HepG2 (cell line): ENCODE data around the gene ZNF443. TPM values are rescaled to one million over a fixed set of nuclear protein-coding genes. Genes with fewer than 3 reads are reported as not detected.
A peak's percentile ranks its signal among the peaks of the same experiment; 100 is the strongest.

Experiments used
- ATF7 ChIP-seq, 2 experiments: fragments of 450-650 bp in 1 of 2; sonication (generic) in 1 of 2; formaldehyde crosslinking in 1 of 2; IDR thresholded peaks; 2 replicates each; pipeline versions ENCODE4 v1.4.0 to v1.6.1; 2016 to 2020; ENCODE audit warnings: antibody characterized with exemption in 1 of 2, mild to moderate bottlenecking in 1 of 2, missing genetic modification reagents in 1 of 2
- BRF2 ChIP-seq: sonication (generic); formaldehyde crosslinking; IDR thresholded peaks from 2 replicates; pipeline ENCODE4 v1.8.1; 2022; ENCODE audit warnings: mild to moderate bottlenecking, missing genetic modification reagents
- E2F1 ChIP-seq: sonication (generic); formaldehyde crosslinking; IDR thresholded peaks from 2 replicates; pipeline ENCODE4 v1.5.0; 2020; ENCODE audit warnings: missing genetic modification reagents
- GZF1 ChIP-seq: sonication (generic); formaldehyde crosslinking; IDR thresholded peaks from 2 replicates; pipeline ENCODE4 v1.5.1; 2020; ENCODE audit warnings: mild to moderate bottlenecking, missing genetic modification reagents
- HDAC6 ChIP-seq: fragments of 200-600 bp; sonication (generic); IDR thresholded peaks from 2 replicates; pipeline ENCODE4 v1.7.0; 2017; ENCODE audit warnings: mild to moderate bottlenecking, antibody characterized with exemption, low read length, low read depth
- KMT2B ChIP-seq: IDR thresholded peaks from 2 replicates; pipeline ENCODE4 v1.6.1; 2016; ENCODE audit warnings: missing genetic modification reagents, missing compliant biosample characterization
- NR1H2 ChIP-seq: sonication (generic); formaldehyde crosslinking; IDR thresholded peaks from 2 replicates; pipeline ENCODE4 v1.8.1; 2022; ENCODE audit warnings: low read depth, missing genetic modification reagents, borderline replicate concordance
- POLR2A ChIP-seq, 2 experiments: IDR thresholded peaks; 2 replicates each; pipeline ENCODE4 v1.6.1; 2011; ENCODE audit warnings: low read depth in 2 of 2, low read length in 2 of 2, mild to moderate bottlenecking in 1 of 2, moderate library complexity in 1 of 2; ENCODE audit not compliant: insufficient read depth in 1 of 2
- RAD51 ChIP-seq: fragments of 450-650 bp; IDR thresholded peaks from 2 replicates; pipeline ENCODE4 v1.6.1; 2016; ENCODE audit warnings: borderline replicate concordance
- TFAP4 ChIP-seq: sonication (generic); IDR thresholded peaks from 2 replicates; pipeline ENCODE4 v1.6.1; 2016; ENCODE audit warnings: low read depth, borderline replicate concordance
- ZBTB37 ChIP-seq: sonication (generic); formaldehyde crosslinking; IDR thresholded peaks from 2 replicates; pipeline ENCODE4 v1.4.0; 2020; ENCODE audit warnings: mild to moderate bottlenecking, missing genetic modification reagents
- ZBTB38 ChIP-seq: sonication (generic); formaldehyde crosslinking; IDR thresholded peaks from 2 replicates; pipeline ENCODE4 v1.5.1; 2020; ENCODE audit warnings: mild to moderate bottlenecking, missing genetic modification reagents
- ZBTB43 ChIP-seq: sonication (generic); formaldehyde crosslinking; conservative IDR thresholded peaks from 2 replicates; pipeline ENCODE4 v1.4.0; 2020; ENCODE audit warnings: missing genetic modification reagents
- ZNF513 ChIP-seq: sonication (generic); formaldehyde crosslinking; conservative IDR thresholded peaks from 2 replicates; pipeline ENCODE4 v1.5.0; 2020; ENCODE audit warnings: missing genetic modification reagents
- ZNF629 ChIP-seq: sonication (generic); formaldehyde crosslinking; conservative IDR thresholded peaks from 2 replicates; pipeline ENCODE4 v1.5.0; 2020; ENCODE audit warnings: missing genetic modification reagents
- ZNF746 ChIP-seq: sonication (generic); formaldehyde crosslinking; IDR thresholded peaks from 2 replicates; pipeline ENCODE4 v1.8.0; 2022; ENCODE audit warnings: mild to moderate bottlenecking, missing genetic modification reagents
- ZNF800 ChIP-seq: sonication (generic); formaldehyde crosslinking; IDR thresholded peaks from 2 replicates; pipeline ENCODE4 v1.4.0; 2020; ENCODE audit warnings: missing genetic modification reagents
- polyA plus RNA-seq, 8 experiments: library from polyadenylated mRNA; depleted of rRNA in 3 of 8; stranded (reverse) in 7 of 8; unstranded in 1 of 8; fragments of >200 nt; fragmentation: Illumina TruSeq in 4 of 8; extraction: Trizol in 4 of 8; gene quantifications; 2 replicates each; pipeline versions ENCODE4 v1.2.1 to v1.2.3, GENCODE V29; 2011 to 2016; ENCODE audit warnings: low read depth in 4 of 8, missing spikeins in 1 of 8, mixed read lengths in 1 of 8; ENCODE audit not compliant: insufficient read depth in 1 of 8
- total RNA-seq, 5 experiments: library from RNA; depleted of rRNA; stranded (reverse); fragments of >200 nt; fragmentation: Illumina TruSeq; extraction: Trizol; gene quantifications; 2 replicates each; pipeline ENCODE4 v1.2.3, GENCODE V29; 2016; ENCODE audit warnings: low read depth in 1 of 5

Gene ZNF443
- total and polyA plus RNA-seq, 2 of the 13 experiments (the other 11 are each of a cell fraction or from before 2014, with no cell fraction given), result 3.6 to 19.0 TPM

- TF ChIP-seq ZNF513 (no peak), TFAP4 (peak; percentile 64; the same call in 1 of the 2 replicates), POLR2A (IDR thresholded peaks at IDR 0.05; ENCODE audit: insufficient read depth in 1 of 2, low read depth in 2 of 2, low read length in 2 of 2) (peak; percentile 88 to 98), E2F1 (CRISPR knock-in tag) (0 out of 2 replicates have a peak, but pooled peaks have one; percentile 54), ZNF746 (no peak), KMT2B (CRISPR knock-in tag) (peak; percentile 79; the same call in 1 of the 2 replicates), HDAC6 (no peak), NR1H2 (no peak), ATF7 (IDR thresholded peaks at IDR 0.05) (no peak), ATF7 (CRISPR knock-in tag; IDR thresholded peaks at IDR 0.05) (no peak), RAD51 (no peak), BRF2 (no peak; the same call in 1 of the 2 replicates), ZNF800 (CRISPR knock-in tag) (0 out of 2 replicates have a peak, but pooled peaks have one; percentile 50), ZBTB43 (CRISPR knock-in tag) (no peak), GZF1 (peak; percentile 57; the same call in 1 of the 2 replicates), ZBTB38 (CRISPR knock-in tag) (no peak; the same call in 1 of the 2 replicates), ZBTB37 (no peak), ZNF629 (0 out of 2 replicates have a peak, but pooled peaks have one; percentile 16)
Observed at GRCh38 chr19:12484371-12485051, 43.7 kb upstream of the ZNF443 start, which contains the start of gene ZNF709 (continued).
